ENCODE measurements around the gene ADGRL2. TPM values are rescaled to one million over a fixed set of nuclear protein-coding genes. Genes with fewer than 3 reads are reported as not detected.

ADGRL2 gene
- total RNA-seq, 6 donors from 2014 or later, result 21.0 to 133 (median 84.0) TPM

DNA sequence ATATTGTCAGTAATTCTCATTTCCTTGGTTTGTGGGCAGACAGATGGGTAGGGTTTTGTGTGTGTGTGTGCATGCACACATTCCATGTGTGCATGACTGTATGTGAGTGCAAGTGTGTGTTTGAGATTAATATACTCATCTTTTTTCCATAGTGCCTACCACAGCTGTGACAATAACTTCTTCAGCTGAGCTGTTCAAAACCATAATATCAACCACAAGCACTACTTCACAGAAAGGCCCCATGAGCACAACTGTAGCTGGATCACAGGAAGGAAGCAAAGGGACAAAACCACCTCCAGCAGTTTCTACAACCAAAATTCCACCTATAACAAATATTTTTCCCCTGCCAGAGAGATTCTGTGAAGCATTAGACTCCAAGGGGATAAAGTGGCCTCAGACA, 149.3 kb downstream of the ADGRL2 start:
- H3K9me3 ChIP-seq, result no peaks in the 10 kb centered on the region
- peaks cover 0 to 21% (median 0%) of the 10 kb centered on the region in 4 donors for H3K36me3 ChIP-seq
- DNase-seq, result no peak
- ATAC-seq (ENCODE audit: low FRiP score in 2 of 2), result no peak
- no peak overlapping the region for H3K27ac ChIP-seq
- peaks cover 0 to 13% (median 3%) of the 10 kb centered on the region in 4 donors for H3K4me1 ChIP-seq
- no peaks in the 10 kb centered on the region for H3K27me3 ChIP-seq
- TF ChIP-seq, protein P1, sequence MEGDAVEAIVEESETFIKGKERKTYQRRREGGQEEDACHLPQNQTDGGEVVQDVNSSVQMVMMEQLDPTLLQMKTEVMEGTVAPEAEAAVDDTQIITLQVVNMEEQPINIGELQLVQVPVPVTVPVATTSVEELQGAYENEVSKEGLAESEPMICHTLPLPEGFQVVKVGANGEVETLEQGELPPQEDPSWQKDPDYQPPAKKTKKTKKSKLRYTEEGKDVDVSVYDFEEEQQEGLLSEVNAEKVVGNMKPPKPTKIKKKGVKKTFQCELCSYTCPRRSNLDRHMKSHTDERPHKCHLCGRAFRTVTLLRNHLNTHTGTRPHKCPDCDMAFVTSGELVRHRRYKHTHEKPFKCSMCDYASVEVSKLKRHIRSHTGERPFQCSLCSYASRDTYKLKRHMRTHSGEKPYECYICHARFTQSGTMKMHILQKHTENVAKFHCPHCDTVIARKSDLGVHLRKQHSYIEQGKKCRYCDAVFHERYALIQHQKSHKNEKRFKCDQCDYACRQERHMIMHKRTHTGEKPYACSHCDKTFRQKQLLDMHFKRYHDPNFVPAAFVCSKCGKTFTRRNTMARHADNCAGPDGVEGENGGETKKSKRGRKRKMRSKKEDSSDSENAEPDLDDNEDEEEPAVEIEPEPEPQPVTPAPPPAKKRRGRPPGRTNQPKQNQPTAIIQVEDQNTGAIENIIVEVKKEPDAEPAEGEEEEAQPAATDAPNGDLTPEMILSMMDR (IDR thresholded peaks at IDR 0.05), result no peak
- TF ChIP-seq EP300 (IDR thresholded peaks at IDR 0.05) (no peak), POLR2AphosphoS5 (IDR thresholded peaks at IDR 0.05) (no peak), POLR2A (IDR thresholded peaks at IDR 0.05) (no peak)
- no peak overlapping the region for H3K4me3 ChIP-seq

DNA sequence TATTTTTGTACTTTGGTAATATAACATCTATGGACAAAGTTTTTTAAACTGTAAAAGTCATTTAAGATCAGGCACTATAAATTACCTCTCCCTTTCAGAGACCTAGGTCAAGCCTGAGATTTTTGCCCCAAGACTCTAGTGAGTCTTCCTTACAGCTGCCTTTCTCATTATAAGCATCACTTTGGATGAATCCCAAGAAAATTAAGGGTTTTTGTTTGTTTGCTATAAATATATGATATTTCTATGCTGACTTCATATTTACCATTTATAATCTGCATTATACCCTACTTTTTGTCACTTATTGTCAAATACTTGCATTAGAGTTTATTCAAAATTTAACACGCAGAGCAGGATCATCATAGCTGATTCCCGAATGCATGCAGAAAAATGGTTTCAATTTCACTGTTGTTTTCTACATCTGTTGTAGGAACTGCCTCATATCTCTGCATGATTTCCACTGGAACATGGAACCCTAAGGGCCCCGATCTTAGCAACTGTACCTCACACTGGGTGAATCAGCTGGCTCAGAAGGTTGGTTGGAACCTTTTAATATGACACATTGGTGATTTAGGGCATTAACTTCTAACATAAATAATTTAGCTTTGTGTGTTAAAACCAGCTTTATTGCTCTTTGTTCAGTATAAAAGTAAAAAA, 150.0 kb downstream of the ADGRL2 start:
- 73 to 79% methylated on average over 3 of the region's 3 CpGs for WGBS, 2 donors
- no peak for DNase-seq
- no peak for ATAC-seq (ENCODE audit: low FRiP score in 2 of 2)
- Histone ChIP-seq H3K27ac (no peak overlapping the region), H3K4me3 (no peak overlapping the region), H3K27me3 (no peaks in the 10 kb centered on the region), H3K36me3 (peaks cover 0 to 21% (median 0%) of the 10 kb centered on the region in 4 donors), H3K4me1 (peaks cover 0 to 13% (median 3%) of the 10 kb centered on the region in 4 donors), H3K9me3 (no peaks in the 10 kb centered on the region)
- no peak for TF ChIP-seq EP300 (IDR thresholded peaks at IDR 0.05)
- TF ChIP-seq POLR2A (IDR thresholded peaks at IDR 0.05), result no peak
- no peak for TF ChIP-seq POLR2AphosphoS5 (IDR thresholded peaks at IDR 0.05)
- TF ChIP-seq, protein P1 (IDR thresholded peaks at IDR 0.05), result no peak

DNA sequence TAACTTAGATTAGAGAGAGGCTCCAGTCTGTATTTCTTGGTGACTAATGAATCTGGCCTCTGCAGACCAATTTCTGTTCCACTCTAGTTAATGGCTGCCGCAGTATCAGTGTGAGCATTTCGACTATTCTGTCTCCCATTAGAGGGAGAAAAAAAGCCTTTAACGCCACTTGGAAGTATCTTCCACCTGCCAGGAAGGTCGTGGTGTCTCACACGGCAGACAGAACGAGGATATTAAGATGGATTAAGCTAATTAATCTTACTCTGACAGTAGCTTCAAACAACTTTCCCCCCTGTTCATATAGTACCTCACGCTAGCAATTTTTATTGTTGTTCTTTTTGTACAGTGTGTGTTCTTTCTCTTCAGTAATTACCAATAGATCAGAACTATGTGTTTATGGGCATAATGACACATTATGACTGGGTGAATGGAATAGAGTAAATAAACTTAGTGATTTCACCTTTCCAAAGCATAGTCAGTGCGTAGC, 153.8 kb downstream of the ADGRL2 start:
- WGBS, 2 donors, result 71 to 73% methylated on average over 8 of the region's 8 CpGs
- Histone ChIP-seq H3K9me3 (peaks cover 0 to 3% (median 0%) of the 10 kb centered on the region in 4 donors), H3K4me3 (no peak overlapping the region), H3K36me3 (peaks cover 0 to 45% (median 0%) of the 10 kb centered on the region in 4 donors), H3K27ac (no peak overlapping the region), H3K4me1 (peaks cover 0 to 4% (median 1%) of the 10 kb centered on the region in 4 donors), H3K27me3 (no peaks in the 10 kb centered on the region)
- no peak for DNase-seq
- no peak for ATAC-seq (ENCODE audit: low FRiP score in 2 of 2)
- TF ChIP-seq POLR2A (IDR thresholded peaks at IDR 0.05), result no peak
- TF ChIP-seq POLR2AphosphoS5 (IDR thresholded peaks at IDR 0.05), result no peak
- TF ChIP-seq, protein P1 (IDR thresholded peaks at IDR 0.05), result no peak
- TF ChIP-seq EP300 (IDR thresholded peaks at IDR 0.05), result no peak

DNA sequence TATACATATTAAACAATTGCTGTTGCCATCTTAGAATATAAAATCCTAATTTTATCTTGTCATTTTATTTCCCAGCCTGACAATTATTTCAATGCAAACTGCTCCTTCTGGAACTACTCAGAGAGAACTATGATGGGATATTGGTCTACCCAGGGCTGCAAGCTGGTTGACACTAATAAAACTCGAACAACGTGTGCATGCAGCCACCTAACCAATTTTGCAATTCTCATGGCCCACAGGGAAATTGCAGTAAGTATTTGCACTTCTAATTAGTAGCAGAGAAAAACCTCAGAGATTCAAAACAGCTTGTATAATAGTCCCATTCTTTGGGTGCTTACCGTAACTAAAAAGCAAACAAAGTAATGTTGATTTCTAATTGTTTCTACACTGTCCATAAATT, 167.2 kb downstream of the ADGRL2 start:
- no peak for ATAC-seq (ENCODE audit: low FRiP score in 2 of 2)
- no peak overlapping the region for H3K27ac ChIP-seq
- 89 to 94% methylated on average over 3 of the region's 3 CpGs for WGBS, 2 donors
- H3K4me3 ChIP-seq, result no peak overlapping the region
- no peak for DNase-seq
- no peaks in the 10 kb centered on the region for H3K9me3 ChIP-seq
- no peak for TF ChIP-seq POLR2A (IDR thresholded peaks at IDR 0.05)
- TF ChIP-seq, protein P1 (IDR thresholded peaks at IDR 0.05), result no peak
- no peak for TF ChIP-seq EP300 (IDR thresholded peaks at IDR 0.05)
- no peak for TF ChIP-seq POLR2AphosphoS5 (IDR thresholded peaks at IDR 0.05)
- H3K36me3 ChIP-seq, result peaks cover 0 to 55% (median 0%) of the 10 kb centered on the region in 4 donors
- H3K27me3 ChIP-seq, result no peaks in the 10 kb centered on the region
- H3K4me1 ChIP-seq, result no peaks in the 10 kb centered on the region

DNA sequence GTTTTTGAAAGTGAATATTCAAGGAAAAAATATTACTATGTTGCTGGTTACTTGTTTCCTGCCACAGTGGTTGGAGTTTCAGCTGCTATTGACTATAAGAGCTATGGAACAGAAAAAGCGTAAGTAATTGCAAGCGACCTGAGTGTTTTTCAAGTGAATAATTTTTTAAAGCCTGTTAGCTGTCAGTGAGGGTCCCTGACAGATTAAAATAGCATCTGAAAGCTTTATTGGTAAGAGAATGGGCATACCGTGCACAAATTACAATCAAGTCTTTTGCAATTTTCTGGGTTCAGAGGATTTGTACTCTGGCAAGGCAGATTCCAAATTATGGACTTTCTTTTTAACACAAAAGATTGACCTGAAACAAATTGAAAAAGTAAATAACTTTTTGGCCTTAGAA, 169.7 kb downstream of the ADGRL2 start:
- Histone ChIP-seq H3K4me1 (peaks cover 0 to 4% (median 0%) of the 10 kb centered on the region in 4 donors), H3K27ac (no peak overlapping the region), H3K4me3 (no peak overlapping the region), H3K36me3 (peaks cover 0 to 71% (median 0%) of the 10 kb centered on the region in 4 donors), H3K27me3 (no peaks in the 10 kb centered on the region), H3K9me3 (no peaks in the 10 kb centered on the region)
- DNase-seq (no peak), ATAC-seq (ENCODE audit: low FRiP score in 2 of 2) (no peak)
- WGBS, 2 donors, result 91% methylated on average over 3 of the region's 3 CpGs
- no peak for TF ChIP-seq POLR2AphosphoS5 (IDR thresholded peaks at IDR 0.05)
